Measurements from ENCODE around the gene HOXA10.

HOXA10 gene

DNA sequence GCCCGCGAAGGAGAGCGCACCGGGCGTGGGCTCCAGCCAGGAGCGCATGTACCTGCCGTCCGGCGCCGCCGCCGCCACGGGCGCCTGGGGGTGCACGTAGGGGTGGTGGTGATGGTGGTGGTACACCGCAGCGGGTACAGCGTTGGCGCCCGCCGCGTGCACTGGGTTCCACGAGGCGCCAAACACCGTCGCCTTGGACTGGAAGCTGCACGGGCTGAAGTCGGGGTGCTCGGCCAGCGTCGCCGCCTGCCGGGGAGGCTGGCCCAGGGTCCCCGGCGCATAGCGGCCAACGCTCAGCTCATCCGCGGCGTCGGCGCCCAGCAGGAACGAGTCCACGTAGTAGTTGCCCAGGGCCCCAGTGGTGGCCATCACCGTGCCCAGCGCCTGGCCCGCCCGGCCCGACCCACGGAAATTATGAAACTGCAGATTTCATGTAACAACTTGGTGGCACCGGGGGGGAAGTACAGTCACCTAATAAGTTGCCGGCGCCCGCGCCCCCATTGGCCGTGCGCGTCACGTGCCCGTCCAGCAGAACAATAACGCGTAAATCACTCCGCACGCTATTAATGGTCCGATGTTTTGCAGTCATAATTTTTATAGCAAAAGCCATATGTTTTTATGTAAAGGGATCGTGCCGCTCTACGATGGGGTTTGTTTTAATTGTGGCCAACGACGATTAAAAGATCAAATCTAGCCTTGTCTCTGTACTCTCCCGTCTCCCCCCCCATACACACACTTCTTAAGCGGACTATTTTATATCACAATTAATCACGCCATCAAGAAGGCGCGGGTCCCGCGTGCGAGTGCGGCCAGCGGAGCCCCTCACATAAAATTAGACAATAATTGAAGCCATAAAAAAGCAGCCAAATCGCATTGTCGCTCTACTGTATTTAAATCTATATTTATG lies 8.8 kb downstream of the HOXA10 start, which contains the start of gene HOXA9:
Gene HOXA9, minus strand, starts transcription at position 449 of the 907 bp plus-strand sequence. Its CDS starts 80 bp downstream, at position 369.
- DNase-seq, result peak; percentile 69

DNA sequence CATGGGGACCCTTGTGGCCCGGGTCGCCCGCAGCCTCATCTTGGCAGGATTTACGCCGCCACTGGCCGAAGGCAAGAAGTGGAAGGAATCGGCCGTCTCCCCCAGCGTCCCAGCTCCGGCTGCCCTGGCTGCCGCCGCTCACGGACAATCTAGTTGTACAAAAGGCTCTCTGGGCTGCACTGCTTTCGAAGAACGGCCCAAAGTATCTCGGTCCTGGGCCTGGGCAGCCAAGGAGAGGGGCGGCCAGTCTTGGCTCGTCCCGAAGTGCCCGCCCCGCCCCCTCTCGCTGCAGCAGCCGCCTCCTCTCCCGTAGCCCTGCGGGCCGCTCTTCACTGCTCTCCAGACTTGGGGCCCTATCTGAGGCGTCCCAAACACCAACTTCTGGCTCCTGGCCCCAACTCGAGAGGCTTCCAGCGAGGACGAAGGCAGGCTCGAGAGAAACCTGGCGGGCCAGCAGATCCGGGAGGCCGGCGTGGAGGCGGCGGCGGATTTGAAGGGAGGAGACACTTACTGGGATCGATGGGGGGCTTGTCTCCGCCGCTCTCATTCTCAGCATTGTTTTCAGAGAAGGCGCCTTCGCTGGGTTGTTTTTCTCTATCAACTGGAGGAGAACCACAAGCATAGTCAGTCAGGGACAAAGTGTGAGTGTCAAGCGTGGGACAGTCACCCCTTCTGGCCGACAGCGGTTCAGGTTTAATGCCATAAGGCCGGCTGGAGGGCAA lies 9.6 kb downstream of the HOXA10 start:
- no peak for DNase-seq

DNA sequence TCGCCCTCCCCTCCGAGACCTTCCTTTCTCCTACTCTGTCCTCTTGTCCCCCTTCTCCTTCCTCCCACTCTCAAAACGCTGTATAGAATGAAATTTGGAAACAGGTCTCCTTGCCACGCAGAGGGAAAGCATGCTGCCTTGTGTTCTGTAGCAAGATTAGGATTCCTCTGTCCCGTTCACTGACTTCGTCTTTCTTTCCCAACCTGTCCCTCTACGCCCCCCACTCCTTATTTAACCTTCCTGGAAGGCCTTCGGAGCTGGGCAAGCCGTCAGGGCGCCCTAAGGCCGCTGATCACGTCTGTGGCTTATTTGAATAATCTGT lies 10.1 kb downstream of the HOXA10 start:
- no peak for DNase-seq

DNA sequence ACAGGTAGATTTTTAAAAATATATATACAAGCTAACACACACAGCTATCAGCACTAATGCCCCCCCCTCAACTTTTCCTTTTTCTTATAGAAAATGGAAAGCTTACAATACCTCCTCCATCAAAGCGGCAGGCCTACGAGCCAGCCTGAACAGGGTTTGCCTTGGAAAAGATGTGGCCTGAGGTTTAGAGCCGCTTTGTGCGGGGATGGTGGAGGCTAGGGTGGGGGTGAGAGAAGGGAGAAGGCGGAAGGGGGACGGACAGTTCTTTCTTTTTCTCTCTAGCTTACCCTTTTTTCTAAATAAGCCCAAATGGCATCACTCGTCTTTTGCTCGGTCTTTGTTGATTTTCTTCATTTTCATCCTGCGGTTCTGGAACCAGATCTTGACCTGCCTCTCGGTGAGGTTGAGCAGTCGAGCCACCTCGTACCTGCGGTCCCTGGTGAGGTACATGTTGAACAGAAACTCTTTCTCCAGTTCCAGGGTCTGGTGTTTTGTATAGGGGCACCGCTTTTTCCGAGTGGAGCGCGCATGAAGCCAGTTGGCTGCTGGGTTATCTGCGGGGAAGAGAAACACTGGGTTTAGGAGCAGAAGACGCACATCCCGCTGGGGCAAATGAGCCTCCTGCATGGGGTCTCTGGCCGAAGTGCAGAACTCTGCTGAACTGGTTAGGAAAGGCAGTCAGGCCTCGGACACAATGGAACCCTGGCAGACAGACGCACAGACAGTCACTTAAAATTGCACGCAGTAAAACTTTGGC lies 10.7 kb downstream of the HOXA10 start:
- peak; percentile 36 for DNase-seq

DNA sequence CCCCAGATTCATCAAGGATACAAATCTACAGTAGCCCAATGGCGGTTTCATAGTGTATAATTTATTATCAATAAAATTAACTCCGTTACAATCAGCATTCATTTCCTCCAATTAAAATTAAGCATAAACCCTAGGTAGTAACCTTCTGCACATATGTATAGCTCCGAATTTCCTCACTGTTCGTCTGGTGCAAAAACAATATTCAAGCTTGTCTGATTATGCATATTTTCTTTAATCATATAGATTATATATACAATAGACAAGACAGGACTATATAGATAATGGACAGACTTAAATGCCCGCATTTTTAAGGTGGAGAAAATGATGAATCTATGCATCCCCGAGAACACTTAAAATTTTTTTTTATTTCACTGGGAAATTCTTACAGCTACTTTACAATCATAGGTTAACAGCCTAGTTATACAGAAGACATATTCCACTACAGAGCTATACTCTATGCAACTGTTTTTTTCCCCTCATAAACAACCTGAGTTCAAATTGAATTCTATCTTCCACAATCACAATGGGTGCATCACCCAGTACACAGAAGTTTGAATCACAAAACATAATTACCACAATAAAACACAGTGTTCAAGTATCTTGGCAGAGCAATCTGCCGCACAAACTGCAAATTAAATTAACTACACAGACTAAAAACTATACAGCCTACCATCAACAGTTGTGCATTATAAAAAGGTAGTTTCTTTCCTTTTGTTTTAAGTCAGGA lies 11.4 kb downstream of the HOXA10 start:
- DNase-seq, result no peak

DNA sequence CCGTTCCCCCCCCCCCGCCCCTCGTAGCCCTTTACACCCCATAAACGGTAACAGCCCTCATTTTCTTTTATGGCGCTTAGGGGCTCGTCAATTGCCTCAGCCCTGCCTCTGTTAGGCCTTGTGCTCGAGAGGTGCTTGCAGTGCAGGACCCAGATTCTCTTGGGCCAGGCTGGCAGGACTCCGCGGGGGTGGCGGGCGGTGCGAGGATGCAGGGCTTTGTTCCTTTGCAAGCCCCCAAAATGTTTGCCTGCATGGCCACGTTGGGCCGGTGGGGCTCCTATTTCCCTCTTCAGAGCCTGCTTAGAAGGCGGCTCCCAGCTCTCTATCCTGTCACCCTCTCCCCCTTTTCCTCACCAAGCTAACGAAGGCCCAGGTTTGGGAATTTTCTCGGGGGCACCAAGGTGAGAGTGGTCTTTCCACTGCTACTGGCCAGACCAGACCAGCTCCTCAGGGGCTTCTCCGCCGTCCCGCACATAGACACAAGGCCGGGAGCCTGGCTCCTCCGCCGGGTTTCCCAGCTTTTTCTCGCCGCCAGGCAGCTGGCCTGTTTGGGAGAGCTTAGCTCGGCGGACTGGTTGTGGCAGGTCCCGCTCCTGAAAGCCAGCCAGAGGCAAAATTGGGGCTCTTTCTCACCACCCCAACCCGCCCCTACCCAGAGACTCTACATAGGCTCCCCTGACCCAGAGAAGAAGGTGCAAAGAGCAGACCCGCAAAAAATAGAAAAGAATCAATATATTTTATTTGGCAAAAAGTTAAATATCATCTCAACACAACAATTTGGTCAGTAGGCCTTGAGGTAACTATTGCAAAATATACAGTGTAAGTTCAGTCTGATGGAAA lies 12.2 kb downstream of the HOXA10 start:
- DNase-seq, result peak; percentile 50

DNA sequence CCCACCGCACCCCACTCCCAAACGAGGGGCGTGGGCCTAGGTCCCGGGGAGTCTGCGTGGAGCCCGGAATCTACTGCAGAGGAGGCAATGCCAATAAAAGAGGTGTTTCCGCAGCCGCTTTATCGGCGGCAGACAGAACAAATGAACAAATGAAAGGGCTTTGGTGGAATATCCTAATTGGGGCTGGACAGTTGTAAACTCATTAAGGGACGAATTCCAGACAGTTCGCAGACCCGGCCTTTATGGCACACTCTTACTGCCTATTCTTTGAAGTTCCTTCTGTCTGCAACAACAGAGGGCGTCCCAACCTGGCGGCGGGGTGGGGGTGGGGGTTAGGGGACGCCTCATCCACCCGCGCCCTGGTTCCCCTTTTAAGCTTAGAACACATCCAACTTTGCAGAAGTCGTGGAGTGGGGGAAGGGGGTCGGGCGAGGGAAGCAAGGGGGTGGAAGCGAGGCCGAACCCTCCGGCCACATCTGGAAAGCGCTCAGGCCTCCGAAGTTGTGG lies 12.9 kb downstream of the HOXA10 start:
- no peak for DNase-seq

DNA sequence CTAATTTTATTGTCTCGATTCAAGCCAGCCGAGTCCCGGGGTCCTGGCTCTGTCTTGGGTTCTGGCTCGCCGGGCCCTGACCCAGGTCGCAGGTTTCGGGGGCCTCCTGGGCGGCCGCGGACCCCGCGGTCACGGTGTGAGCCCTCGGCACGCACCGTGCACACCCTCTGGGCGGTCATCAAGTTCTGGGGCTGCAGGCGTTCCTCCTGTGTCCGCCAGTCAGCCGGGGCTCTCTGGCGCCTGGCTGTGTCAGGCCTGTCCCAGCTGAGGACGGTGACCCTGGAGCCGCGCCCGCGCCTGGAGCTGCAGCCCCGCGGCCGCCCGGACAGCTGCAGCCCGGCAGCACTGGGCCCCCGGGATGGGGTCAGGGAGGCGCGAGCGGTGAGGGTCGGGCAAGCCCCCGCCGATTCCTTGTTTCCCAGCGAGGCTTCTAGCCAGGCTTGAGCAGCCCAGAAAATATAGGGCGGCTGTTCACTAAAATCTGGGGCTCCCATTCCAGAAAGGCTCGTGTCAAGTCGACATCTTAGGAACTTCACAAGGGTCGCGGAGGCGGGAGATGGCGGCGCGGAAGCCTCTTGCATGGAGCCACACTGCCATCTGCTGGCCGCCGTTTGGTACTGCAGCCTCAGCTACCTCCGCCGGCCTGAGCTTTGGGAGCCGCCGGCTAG lies 13.4 kb downstream of the HOXA10 start:
- DNase-seq, result peak; percentile 94

DNA sequence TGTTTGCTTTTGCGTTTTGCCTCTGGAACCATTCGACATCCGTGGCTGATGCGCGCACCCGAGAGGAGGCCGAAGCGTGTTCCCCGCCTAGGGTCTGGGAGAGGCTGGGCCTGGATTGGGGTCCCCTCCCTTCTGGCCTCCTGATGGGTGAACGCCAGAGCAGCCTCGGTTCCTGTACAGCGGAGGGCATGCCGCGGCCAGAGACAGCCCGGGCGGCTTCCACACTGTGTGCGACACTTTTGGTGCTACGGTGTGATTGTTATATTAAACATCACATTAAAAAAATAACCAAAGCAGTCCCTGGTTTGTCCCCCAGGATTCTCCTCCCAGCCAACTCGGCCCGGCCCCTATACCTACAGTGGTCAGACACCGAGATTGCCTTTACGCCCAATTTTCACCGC lies 14.0 kb downstream of the HOXA10 start:
- DNase-seq, result peak; percentile 67

DNA sequence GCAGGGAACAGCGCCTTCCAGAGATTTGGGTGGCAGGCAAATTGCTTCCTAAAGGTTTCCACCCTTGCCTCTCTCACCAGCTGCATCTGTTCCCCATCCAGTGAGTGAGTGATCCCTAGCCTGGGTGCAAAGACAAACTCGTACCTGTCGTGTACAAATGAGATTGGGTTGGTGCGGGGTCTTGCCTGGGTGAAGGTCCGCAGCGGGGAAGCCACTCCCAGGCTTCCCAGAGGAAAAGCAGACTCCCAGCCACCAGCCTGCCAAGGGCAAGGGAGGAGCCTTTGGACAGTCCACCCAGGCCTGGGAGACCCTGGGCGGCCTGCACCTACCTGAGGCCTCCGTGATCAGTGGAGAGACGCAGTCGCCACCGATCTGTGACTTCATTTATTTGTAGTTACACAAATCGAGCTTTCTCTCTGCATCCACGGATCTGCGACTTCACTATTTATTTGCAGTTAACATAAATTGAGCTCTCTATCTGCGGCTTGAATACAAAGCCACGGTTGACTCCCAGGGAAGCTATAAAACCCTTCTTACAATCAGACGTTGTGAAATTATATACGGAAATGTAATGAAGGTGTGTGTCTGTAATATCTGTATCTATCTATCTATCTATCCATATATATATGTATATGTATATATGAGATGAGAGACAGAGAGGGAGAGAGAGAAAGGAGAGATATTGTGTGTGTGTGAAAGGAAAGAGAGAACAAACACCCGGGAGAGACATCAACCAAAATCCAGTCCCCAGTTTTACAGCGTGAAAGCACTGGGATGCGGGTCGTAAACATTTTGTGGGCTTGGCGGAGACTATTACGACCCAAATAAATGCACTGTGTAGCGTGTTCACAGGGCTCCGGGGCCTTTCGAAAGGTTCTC lies 14.6 kb downstream of the HOXA10 start:
- peak; percentile 34 for DNase-seq

DNA sequence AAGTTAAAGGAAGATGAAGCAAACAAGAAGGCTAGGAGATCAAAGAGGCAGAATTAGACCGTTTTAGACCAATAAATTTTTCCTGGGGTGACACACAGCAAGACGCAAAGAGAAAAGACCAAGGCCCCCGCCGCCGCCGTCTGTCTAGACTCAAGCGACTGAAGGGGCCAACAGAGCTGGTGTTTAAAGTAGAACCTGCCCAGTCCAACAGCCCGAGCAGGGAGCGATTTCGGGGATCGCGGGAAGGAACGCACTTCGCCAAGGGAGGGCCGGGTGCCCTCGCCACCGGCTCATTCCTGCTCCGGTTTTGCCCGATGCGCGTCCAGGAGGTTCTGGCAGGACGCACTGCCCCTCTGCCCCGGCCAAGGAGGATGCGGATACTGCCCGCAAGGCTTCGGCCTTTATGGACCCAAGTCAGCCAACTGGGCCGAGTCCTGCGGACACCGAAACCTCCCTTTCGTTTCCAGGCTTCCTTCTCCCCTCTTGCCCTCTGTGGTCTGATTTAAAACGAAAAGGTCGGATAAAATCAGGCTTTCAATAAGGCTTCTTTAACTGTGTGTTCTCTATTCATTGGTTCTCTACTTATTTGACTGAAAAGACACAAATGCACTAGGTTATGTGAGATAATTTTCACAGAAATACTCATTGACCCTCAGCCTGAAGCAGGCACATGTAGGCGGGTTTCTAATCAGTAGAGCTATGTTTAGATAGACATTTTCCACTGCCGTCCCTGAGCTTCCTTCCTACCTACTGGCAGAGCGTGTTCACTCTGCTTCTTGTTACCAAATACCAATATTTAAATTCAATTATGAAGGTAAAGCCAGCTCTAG lies 15.5 kb downstream of the HOXA10 start:
- peak; percentile 61 for DNase-seq

DNA sequence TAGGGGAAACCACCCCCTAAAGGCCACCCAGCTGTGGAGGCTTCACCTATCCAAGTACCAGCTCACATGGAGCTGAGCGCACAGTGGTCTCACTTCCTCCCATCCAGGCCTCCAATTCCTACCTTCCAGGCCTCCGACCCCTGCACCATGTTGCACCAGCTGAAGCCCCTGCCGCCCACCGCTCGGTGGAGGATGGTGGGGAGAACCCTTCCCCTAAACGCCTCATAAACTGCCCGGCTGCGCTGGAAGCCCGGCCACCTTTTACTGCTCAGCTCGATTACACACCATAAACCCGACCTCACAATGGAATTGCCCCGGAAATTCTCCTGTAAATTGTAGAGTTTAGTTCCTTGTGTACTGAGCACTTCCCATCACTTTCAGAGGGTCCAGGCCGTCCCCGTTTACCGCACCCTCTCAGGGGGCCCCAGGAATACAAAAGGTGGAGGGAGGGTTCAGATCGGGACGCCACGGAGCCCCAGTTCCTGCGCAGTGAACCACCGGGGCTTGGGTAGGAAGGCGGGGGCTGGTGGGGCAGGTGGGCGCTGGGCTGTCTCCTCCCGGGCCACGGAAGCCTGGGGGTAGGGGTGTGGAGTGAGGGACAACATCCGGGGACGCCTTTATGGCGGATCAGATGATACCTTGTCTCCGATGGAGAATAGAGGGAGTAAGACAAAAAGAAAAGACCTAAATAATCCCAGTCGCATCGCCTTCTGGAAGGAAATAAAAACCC lies 16.3 kb downstream of the HOXA10 start:
- peak; percentile 41 for DNase-seq

DNA sequence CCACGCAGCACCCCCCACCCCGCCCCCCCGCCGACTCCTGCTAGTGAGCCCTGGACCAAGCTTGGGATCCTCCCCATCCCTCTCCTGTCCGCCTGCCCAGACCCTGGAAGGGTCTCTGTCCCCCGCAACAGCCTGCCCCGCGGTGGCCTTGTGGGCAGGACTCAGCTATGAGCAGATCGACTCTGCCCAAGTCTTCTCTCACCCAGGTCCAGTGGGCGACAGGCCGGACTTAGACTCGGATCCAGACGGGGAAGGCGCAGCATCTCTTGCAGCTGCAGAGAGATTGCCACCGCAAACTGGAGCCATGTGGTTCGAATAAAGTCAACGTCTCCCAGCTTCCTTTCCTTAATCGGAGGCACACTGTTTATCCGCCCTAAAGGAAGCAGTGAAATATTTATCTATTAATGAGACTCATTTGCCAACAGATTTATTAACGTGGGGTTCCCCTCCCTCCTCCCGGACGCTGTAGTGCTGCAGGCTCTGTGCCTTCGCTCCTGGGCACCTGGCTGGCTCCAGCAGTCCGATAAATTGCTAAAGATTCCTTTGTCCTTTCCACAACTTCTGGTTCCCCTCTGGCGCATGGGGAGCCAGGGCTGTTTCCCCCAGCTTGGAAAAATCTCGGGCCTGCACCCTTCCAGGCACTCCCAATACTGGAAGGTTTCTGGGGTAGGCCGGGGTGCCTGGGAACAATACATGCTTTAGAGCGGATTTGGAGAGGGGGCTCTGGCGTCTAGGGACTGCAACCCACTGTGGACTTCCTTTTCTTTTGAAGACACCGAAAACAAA lies 17.0 kb downstream of the HOXA10 start:
- DNase-seq, result peak; percentile 63

DNA sequence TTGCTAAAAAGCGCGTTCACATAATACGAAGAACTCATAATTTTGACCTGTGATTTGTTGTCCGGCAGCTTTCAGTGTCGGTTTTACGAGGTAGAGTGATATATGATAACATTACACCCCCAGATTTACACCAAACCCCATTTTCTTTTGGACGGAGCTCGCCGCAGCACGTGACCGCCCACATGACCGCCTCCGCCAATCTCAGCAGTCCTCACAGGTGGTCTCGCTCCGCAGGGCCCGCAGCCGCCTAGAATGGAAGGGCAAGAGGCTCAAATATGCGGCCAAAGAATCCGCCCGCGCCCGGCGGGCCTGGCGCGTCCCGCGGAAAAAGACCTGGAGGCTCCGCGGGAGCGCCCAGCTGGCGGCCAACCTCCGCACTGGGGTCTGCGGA lies 17.6 kb downstream of the HOXA10 start, which contains the start of gene HOXA7:
Gene HOXA7, minus strand, starts transcription at position 168 of the 391 bp plus-strand sequence. Its CDS starts 130 bp downstream, at position 38.
- peak; percentile 58 for DNase-seq

DNA sequence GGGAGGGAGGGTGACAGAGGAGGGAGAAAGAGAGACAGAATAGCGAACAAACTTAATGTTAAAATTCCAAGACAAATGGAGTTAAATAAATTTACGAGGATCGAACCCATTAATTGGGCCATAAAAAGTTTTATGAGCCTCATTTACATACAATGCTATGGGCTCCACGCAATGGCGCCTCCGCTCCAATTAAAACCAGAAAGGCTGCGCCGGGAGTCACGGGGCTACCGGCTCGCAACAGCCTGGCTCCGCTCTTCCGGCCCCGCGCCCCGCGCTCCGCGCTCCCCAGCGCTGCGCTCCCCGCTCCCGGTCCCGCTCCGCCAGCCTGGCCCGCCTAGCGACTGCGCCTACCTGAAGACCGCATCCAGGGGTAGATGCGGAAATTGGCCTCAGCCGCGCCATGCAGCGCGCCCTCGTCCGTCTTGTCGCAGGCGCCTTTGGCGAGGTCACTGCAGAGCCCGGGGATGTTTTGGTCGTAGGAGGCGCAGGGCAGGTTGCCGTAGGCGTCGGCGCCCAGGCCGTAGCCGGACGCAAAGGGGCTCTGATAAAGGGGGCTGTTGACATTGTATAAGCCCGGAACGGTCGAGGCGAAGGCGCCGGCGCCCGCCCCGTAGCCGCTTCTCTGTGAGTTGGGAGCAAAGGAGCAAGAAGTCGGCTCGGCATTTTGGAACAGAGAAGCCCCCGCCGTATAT lies 18.2 kb downstream of the HOXA10 start:
- peak; percentile 68 for DNase-seq
